ENCODE measurements around the gene CRYGB.

CRYGB gene, protein sequence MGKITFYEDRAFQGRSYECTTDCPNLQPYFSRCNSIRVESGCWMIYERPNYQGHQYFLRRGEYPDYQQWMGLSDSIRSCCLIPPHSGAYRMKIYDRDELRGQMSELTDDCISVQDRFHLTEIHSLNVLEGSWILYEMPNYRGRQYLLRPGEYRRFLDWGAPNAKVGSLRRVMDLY

DNA sequence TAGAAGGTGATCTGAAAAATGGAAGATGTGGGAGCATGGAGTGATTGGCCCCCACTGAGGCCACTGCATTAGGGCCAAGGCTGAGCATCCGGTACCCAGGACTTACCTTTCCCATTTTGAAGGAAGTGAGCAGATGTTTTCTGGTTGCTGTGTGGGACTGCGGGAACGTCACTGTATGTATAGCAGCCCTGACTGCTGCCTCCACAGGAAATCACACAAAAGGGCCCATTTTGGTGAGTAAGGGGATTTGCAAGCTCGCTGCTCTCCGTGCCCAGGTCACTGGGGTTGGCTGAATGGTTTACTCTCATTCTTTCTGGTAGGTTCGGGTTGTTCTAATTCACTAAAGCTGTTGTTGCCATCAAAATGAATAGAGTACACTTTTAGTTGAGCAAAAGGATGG, at the start of gene CRYGB:
CRYGB (minus strand) TSS at position 153 of the 400 bp plus-strand sequence; CDS start at position 115, 38 bp downstream.
- DNase-seq: no peak

DNA sequence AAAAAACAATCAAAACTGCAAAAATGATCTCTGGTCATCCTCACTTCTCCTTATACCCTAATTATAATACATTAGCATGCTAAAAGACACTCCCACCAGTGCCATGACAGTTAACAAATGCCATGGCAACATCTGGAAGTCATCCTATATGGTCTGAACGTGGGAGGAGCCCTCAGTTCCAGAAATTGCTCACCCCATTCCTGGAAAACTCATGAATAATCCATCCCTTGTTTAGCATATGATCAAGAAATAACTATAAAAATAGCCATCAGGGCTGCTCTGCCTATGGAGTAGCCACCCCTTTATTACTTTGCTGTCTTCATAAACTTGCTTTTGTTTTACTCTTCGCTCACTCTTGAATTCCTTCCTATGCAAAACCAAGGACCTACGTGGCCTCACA, 49.6 kb upstream of the CRYGB start:
- DNase-seq: no peak

DNA sequence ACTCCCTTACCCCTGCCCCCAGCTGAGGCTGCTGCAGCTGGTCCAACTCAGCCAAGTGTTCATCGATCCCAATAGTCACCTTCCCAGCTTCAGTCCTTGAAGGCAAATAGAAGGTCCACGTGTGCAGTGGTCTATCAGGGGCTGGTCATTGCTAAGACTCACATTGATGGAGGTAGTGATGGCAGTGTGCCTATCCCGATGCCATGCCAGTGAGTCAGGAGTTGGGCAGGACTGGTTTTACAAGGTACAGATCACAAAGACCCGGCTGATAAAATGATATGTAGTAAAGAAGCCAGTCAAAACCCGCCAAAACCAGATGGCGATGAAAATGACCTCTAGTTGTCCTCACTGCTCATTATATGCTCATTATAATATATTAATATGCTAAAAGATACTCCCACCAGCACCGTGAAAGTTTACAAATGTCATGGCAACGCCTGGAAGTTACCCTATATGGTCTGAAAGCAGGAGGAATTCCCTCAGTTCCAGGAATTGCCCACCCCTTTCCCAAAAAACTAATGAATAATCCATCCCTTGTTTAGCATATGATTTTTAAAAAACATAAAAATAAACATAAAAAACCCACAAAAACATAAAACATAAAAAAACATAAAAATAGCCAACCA, 46.8 kb upstream of the CRYGB start:
- no peak for DNase-seq

DNA sequence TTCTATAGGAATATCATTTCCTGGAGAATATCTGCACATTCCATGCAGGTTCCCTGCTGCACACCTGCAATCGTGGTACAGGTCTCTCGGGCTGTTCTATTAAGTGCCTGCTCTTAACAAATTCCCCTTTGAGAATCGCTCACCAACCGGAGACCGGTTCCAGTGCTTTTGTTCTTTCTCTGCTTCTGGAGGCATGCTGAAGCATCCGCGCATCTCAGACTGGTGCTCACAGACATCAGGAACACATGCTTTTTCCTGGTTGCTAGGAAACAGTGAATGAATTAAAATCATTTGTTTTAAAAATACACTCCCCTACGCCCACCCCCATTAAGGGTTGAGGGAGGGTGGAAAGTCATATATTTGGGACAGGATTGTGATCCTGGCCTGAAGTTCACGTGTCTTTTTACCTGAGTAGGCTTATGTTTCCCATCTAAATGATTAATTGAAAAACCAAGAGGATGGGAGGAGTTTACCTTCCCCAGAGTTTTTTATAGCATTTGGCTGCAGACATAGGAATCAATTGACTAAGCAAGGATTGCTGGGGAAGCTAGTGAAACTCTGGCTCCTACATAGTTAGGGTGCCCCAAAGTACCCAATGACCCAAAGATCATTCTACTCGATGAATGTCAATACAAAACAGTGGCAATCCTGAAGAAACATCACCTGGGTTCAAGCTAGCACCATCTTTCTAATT, 44.0 kb upstream of the CRYGB start, which contains the start of gene C2orf80:
C2orf80 (minus strand) TSS at position 221 of the 694 bp plus-strand sequence. CDS start 3,044 bp downstream, outside the sequence.
- DNase-seq: peak in 1 of 2 experiments; percentile 41

DNA sequence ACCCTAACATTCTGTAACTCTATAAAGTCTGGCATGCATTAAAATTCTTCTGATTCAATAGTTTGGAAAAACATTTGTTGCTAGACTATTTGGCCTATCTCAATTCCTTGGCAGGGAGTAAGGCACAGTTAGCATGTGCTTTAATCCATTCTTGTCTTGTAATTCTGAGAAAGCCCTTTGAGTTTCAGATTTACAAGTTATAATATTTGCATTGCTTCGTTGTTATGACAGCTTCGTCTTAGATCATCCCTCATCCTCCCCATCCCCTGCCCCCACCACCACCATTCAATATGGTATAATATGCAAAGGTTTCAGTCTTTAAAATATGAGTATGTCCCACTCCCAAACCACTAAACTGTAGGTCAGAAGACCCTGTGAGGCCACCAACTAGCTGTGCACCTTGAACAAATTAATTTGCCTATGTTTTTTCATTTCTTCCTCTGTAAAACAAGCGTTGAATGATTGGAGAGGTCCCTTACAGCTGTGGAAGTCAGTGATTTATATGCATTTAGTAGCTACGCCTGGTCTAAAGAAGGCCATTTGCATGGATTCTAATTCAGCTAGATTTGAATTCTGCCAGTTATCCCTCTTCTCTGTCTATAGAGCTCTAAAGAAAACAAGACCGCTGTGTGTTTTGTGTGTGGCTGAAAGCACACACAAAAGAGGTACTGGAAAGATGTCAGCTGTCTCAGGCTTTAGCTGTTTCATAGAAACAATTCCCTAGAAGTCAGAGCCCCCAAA, 43.3 kb upstream of the CRYGB start:
- DNase-seq: peak; percentile 53 to 70

DNA sequence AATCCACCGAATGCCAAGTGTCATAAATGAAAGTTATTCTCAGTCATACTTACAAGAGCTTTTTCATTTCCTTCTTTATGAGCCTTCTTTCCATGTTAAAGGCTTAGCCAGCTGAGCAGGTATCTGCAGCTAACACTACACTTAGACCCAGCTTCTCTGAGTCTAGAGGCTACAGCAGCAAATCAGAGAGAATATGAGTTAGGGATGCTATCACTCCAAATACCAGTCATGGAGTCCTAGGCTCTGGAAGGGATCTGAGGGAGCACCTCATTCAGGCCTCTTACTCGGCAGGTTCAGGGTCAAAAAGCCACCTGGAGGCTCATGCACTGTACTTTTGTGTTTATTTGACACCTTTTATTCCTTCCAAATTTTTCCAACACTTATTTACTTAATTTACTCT, 40.9 kb upstream of the CRYGB start:
- no peak for DNase-seq

DNA sequence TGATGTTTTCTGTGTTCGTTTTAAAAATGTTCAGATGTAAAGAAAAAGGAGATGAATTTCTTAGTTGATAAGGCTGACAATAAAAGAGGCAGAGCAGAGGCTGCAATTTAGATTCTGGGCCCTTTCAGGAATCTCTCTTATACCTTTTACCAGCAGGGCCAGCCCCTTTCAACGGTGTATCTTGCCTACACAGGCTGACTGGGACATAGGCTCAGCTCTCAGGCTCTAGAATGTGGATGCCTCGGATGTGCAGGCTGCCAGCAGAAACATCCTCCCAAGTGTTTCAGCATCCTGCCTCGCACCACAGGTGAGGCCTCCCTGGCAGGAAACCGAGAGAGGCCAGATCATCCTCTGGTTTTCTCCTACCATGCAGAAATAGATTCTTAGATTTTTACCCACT, 40.5 kb upstream of the CRYGB start:
- DNase-seq: no peak

DNA sequence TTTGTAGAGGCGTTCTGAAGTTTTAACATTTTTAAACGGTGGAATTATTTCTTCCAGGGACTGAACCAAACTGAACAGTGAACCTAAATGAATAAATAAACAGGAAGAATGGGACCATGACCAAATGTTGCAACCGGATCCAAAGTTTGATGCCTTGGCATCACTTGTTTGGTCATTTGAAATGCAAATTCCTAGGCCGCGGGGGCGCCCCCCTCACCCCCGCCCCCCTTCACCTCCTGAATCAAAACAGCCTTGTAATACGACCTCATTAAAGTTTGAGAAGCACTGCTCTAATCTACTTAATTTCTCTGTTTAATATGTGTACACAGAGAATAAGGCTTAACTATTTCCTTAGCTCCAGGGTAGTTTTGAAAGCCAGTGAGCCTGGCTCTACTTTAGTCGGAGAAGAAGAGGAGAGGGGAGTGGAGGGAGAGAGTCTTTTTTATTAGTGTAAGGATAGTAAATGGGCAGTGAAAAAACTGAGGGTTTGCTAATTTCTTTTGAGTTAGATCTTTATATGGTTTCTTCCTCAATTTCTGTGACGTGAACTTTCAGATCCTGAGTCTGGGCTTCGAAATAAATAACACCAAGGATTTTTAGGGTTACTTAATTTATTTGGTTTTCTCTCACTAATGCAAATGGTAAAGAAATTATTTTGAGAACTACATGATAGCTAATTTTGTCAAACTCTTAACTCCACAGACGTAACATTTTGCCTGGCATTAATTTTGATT, 38.2 kb upstream of the CRYGB start:
- DNase-seq: peak; percentile 34 to 60

DNA sequence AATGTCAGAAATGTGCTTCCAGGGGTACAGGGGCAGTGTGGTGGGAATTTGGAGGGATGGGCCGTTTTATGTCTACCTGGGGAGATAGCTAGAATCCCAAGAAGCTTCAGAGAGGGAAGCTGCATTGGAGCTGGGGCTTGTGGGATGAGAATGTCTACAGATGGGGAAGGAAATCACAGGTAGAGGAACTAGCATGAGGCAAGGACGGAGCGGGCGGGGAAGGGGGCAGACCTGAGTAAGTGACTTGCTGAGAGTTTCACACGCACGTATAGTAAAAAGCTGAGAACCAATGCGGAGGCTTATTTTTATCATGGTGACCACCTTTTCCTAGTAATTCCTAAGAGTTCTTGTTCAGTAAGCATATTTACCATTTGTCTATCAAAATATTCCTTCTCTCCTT, 37.6 kb upstream of the CRYGB start:
- peak in 1 of 2 experiments; percentile 3 for DNase-seq

DNA sequence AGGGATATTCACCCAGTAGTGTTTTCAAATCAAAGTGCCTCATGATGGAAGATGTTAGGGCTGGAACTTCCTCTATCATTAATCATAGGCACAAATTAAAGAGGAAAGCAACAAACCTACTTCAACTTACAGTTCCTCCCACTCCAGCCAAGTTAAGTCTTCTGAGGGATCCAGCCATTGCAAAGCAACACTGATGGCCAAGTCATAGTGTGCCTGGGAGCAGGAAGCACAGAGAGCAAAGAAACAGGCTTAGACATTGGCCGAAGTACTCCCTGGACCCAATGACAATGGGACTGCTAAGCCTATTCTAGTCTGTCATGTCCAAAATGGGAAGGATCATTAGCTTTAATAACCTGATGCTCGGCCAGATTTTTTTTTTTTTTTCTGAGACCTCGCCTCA, 36.9 kb upstream of the CRYGB start:
- DNase-seq: no peak

DNA sequence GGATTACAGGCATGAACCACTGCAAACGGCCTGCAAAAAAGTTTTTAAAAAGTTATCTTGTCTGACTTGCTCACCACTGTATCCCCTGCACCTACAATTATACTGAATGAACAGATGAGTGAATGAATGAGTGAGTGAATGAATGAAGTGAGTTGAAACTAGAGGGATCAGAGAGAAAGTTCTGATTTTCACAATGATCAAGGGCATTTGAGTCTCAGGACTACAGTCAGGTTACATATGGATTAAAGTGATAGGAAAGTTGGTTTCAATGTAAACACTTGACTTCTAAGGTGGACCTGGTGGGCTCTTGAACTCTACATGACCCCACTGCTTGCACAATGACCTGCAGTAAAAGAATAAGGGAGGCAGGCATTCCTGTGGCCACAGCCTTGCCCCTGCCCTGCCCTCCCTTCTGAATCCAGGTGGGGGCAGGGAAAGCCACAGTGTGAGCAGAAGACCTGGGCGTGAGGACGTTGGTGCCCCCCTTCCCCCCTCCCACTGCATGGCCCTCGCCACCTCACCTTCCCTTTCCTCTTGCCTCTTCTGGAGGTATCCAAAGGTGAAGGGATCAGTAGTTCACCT, 33.2 kb upstream of the CRYGB start:
- DNase-seq: no peak

DNA sequence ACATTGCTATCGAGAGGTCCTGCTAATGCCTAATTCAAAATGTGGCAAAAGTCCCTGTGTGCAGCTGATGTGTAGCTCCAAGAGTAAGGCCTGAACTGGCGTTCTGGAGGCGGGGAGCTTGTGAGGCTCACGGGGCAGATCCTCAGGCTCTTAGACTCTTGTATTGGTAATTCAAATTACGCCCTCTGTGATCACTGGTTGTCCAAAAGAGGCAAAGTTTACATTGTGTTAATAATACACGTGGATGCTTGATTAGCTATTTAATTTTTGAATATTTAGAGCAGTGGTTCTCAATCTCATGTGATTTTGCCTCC, 29.8 kb upstream of the CRYGB start:
- no peak for DNase-seq

DNA sequence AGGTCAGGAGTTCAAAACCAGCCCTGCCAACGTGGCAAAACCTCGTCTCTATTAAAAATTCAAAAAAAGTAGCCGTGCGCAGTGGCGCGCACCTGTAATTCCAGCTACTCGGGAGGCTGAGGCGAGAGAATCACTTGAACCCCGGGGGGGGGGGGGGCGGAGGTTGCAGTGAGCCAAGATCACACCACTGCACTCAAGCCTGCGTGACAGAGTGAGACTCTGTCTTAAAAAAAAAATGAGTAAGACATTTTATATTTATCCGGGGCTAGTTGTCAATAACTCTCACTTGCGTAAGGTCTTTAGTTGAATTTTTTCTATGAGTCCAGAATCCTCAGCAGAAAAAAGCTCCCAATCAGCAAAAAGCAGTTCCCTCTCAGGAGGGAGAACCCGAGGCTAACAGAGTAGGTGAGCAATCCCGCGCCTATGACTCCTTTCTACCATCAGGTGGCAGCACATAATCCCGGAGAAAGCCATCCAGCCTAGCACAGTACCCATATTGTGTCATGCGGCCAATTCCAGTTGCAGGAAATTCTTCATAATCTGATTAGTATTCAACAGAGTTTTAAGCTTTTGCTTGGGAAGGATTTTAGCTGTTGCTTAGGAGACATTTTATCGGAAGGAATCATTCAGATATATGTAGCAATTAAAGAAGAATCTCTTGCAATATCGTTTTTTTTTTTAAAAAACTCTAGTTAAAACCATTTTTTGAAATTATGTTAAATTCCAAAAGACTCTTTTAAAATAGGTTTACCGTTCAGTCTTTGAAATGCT, 29.3 kb upstream of the CRYGB start:
- DNase-seq: peak; percentile 77 to 88

DNA sequence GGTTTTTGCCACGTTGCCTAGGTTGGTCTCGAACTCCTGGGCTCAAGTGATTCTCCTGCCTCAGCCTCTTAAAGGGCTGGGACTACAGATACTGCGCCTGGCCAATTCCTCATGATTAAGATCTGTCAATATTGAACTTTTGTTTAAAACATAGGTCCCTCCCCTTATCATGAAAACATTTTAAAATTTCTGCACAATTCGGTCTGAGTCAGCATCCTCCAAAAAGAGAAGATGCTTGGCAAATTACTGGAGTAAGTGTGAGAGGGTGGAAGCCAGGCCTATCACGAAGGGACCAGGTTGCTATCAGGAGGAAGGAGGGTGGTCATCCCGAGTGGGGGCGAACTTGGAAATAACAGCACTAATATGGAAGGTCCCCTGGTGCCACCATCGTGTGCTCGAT, 28.2 kb upstream of the CRYGB start:
- no peak for DNase-seq

DNA sequence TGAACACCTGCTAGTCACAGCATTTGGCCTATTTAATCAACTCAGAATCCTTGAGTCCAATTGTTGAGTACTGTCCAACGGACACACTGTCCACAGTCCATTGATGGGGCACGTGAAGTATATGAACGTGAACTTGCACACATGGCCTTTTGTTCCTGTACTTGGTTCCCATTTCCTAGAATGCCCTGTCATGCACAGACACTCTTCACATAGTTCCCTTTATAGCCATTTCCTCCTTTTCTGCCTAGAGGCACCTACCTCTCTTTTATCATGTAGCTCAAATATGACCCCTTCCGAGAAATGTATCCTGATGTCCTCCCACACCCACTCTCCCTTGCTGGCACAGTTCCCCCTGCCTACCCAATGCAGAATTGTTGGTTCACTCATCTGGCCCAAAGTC, 26.2 kb upstream of the CRYGB start:
- no peak for DNase-seq

DNA sequence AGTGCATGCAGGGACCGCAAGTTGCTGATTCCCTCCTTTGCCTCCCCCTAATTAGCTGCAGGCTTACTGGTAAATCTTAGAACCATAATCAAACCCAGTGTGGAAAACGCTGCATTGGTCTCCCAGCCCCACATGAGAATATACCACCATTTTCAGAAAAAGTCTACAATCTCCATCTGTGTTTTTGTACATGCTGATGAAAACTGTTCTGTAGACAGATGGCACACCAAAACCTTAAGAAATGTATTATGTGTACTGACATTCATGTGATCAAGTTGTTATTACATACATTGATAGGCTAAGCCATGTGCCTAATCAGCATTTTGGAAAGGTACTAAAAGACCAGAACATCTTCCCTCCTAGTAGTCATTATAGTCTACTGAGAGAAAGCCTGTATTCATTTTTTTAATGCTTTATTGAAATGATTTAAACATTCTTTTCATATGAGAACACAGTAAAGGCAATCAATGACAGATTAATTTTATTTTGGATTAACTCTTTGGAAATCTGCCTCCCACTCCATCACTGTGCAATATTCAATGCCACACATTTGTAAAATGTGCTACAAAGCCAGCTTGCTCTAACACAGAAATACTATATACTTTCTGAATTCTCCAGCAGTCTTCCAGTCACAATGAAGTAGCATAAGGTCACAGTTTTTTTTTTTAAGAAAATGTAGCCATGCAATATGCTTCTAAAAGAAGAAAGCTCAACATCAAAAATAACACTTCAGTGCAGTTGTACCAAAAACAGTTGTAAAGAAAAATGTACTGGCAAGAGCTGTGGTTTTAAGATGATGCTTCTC, 19.2 kb upstream of the CRYGB start:
- DNase-seq: no peak

DNA sequence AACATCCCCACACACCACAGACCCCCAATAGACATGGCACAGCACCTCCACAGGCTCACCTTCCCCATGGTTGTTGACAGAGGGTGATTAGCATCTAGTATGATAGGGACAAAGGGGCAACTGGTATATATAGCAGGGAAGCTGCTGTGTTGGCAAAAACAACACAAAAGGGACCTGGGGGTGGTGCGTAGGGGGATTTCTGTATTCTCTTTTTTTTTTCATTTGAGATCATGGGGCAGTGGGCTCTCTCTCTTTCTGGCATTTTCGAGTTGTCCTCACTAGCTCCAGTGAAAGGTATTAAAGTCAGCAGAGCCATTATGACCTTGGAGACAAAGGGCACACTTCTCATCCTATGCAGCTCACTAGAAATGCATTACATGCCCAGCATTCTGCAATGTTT, 17.5 kb upstream of the CRYGB start, which contains the start of gene CRYGA:
CRYGA (minus strand) TSS at position 101 of the 400 bp plus-strand sequence; CDS start at position 68, 33 bp downstream.
- no peak for DNase-seq

DNA sequence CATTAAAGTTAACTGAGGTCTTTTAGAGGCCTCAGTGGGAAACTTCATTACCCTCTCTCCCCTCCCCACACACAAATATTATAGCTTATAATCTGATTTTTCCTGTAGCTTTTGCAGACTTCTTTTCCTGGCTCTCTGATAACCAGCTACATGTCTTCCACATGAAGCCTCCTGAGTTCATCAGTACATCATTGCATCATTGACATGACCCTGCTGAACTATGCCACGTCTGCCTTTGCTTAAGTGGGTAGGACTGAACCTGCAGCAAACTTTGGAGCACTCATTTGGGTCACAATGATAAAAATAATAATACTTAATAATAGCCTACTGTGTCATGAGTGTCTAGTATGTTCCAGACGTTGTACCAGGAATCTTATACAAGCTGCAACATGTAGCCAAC, 10.5 kb upstream of the CRYGB start:
- DNase-seq: no peak

DNA sequence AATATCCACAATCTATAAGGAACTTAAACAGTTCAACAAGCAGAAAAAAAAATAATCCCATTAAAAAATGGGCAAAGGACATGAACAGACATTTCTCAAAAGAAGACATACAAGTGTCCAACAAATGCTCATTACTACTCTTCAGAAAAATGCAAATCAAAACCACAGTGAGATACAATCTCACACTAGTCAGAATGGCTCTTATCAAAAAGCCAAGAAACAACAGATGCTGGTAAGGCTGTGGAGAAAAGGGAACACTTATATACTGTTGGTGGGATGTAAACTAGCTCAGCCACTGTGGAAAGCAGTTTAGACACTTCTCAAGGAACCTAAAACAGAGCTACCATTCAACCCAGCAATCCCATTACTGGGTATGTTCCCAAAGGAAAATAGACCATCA, 7.2 kb upstream of the CRYGB start:
- DNase-seq: no peak

DNA sequence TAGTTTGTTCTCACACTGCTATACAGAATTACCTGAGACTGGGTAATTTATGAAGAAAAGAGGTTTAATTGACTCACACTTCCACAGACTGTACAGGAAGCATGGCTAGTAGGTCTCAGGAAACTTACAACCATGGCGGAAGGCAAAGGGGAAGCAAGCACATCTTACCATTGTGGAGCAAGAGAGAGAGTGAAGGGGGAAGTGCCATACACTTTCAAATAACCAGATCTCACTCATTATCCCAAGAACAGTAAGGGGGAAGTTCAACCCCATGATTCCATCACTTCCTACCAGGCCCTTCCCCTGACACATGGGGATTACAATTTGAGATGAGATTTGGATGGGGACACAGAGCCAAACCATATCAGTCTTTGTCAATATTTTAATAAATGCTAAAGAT, 5.0 kb upstream of the CRYGB start:
- no peak for DNase-seq

DNA sequence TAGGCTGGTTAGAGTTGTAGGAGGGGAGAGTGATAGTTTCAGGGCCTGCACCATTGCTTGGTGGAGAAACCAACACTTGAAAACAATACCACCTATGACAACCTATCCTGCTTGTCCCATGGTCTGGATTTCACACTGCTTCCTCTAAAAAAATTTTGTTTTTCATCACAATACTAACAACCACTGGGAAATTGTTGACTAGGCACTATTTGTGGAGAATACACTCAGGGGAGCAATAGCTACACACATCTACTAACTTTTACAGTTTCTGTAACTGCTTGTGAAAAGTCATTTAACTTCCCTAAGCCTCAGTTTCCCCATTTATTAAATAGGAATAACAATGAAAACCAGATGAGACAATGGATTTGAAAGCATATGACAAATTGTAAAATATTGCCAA, 4.1 kb upstream of the CRYGB start:
- no peak for DNase-seq
